NCI-H2029 treated with DMSO at 0.1 percent for 48 hours (cell line): ENCODE measurements around the gene CSNK2B.

Source experiments
- DNase-seq: peaks from one replicate; lab custom pipeline; 2025; lab: John Stamatoyannopoulos, UW

CSNK2B gene

GRCh38 chr6:31665501-31666336 is at the start of gene CSNK2B:
CSNK2B (plus strand) TSS chr6:31666080; CDS start chr6:31666832, 752 bp downstream.
- DNase-seq = peak; percentile 97

- DNase-seq = no peak
Measured at GRCh38 chr6:31617010-31617409, 48.9 kb upstream of the CSNK2B start.

GRCh38 chr6:31619805-31620585 is 45.9 kb upstream of the CSNK2B start:
- DNase-seq = peak; percentile 98

GRCh38 chr6:31620586-31621319 is 45.1 kb upstream of the CSNK2B start, which contains the start of gene PRRC2A:
PRRC2A (plus strand) TSS chr6:31620715; CDS start chr6:31622790, 2,075 bp downstream.
- DNase-seq = peak; percentile 75

- DNase-seq = no peak
Measured at GRCh38 chr6:31621320-31621939, 44.5 kb upstream of the CSNK2B start.

GRCh38 chr6:31621991-31622390 is 43.9 kb upstream of the CSNK2B start:
- DNase-seq = no peak

GRCh38 chr6:31622684-31623091 is 43.2 kb upstream of the CSNK2B start:
- DNase-seq = no peak

- DNase-seq = no peak
Measured at GRCh38 chr6:31624070-31624469, 41.8 kb upstream of the CSNK2B start.

- DNase-seq = no peak
Measured at GRCh38 chr6:31626952-31627351, 38.9 kb upstream of the CSNK2B start.

GRCh38 chr6:31627690-31628287 is 38.1 kb upstream of the CSNK2B start:
- no peak for DNase-seq

- DNase-seq = no peak
Measured at GRCh38 chr6:31629014-31629413, 36.9 kb upstream of the CSNK2B start.

GRCh38 chr6:31630177-31630934 is 35.5 kb upstream of the CSNK2B start:
- no peak for DNase-seq

GRCh38 chr6:31631209-31631608 is 34.7 kb upstream of the CSNK2B start:
- DNase-seq = no peak

- DNase-seq = no peak
Measured at GRCh38 chr6:31631681-31632278, 34.1 kb upstream of the CSNK2B start.

- no peak for DNase-seq
Measured at GRCh38 chr6:31632279-31632946, 33.5 kb upstream of the CSNK2B start.

- no peak for DNase-seq
Measured at GRCh38 chr6:31633447-31633846, 32.4 kb upstream of the CSNK2B start.

- no peak for DNase-seq
Measured at GRCh38 chr6:31634131-31634530, 31.7 kb upstream of the CSNK2B start.

GRCh38 chr6:31634969-31635575 is 30.8 kb upstream of the CSNK2B start:
- DNase-seq = no peak
